Stimulated activated naive CD8-positive, alpha-beta T cell treated with anti-CD3 and anti-CD28 coated beads, Interleukin-15, amount 100 ng/mL, for 72 hours (primary cell): ENCODE data around the gene SWSAP1.
A peak's percentile ranks its signal among the peaks of the same experiment; 100 is the strongest.
"Not testable (repeated sequence)": the region's sequence is repeated elsewhere in the genome, so short reads cannot be mapped to it uniquely, and the experiment has no call there.

Source experiments
- ATAC-seq: fragments of 150-1000 bp; cut with Tn5 transposase; 2 replicates; pipeline ENCODE4 v1.10.0; 2021; ENCODE audit warnings: mild to moderate bottlenecking, moderate library complexity
- DNase-seq, 2 donors: peaks; one replicate each; pipeline ENCODE4 v3.0.0; 2021 to 2022
- H3K27ac Mint-ChIP-seq, 2 donors: one replicate each; pipeline ENCODE4 v1.8.0; 2022; ENCODE audit warnings: mild to moderate bottlenecking in 2 of 2, mixed read lengths in 2 of 2, moderate library complexity in 2 of 2
- H3K27me3 Mint-ChIP-seq: one replicate; pipeline ENCODE4 v1.8.0; 2022; ENCODE audit warnings: mixed read lengths
- H3K4me1 Mint-ChIP-seq: one replicate; pipeline ENCODE4 v1.8.0; 2022; ENCODE audit warnings: mild to moderate bottlenecking, mixed read lengths
- H3K4me3 Mint-ChIP-seq, 2 donors: one replicate each; pipeline ENCODE4 v1.8.0; 2022; ENCODE audit warnings: mild to moderate bottlenecking in 2 of 2, mixed read lengths in 2 of 2, moderate library complexity in 1 of 2
- H3K9me3 Mint-ChIP-seq, 2 donors: one replicate each; pipeline ENCODE4 v1.8.0; 2022; ENCODE audit warnings: mixed read lengths in 2 of 2

The SWSAP1 gene

GRCh38 chr19:11364296-11364904, 10.1 kb upstream of the SWSAP1 start:
- no peak for DNase-seq
- ATAC-seq: peak; percentile 43
- H3K9me3 Mint-ChIP-seq: no peaks in the 10 kb centered on the region
- H3K27me3 Mint-ChIP-seq: no peaks in the 10 kb centered on the region
- H3K4me3 Mint-ChIP-seq: no peak overlapping the region
- H3K4me1 Mint-ChIP-seq: no peaks in the 10 kb centered on the region
- H3K27ac Mint-ChIP-seq: no peak overlapping the region

GRCh38 chr19:11364935-11365334, 9.5 kb upstream of the SWSAP1 start:
- DNase-seq (no peak), ATAC-seq (no peak)
- Mint-ChIP-seq H3K27ac (no peak overlapping the region), H3K9me3 (no peaks in the 10 kb centered on the region), H3K4me3 (no peak overlapping the region), H3K4me1 (no peaks in the 10 kb centered on the region), H3K27me3 (no peaks in the 10 kb centered on the region)

- Mint-ChIP-seq H3K9me3 (no peaks in the 10 kb centered on the region), H3K4me1 (no peaks in the 10 kb centered on the region), H3K27me3 (no peaks in the 10 kb centered on the region), H3K27ac (no peak overlapping the region), H3K4me3 (no peak overlapping the region)
- ATAC-seq (no peak), DNase-seq (no peak)
Observed at GRCh38 chr19:11365557-11366117, 8.8 kb upstream of the SWSAP1 start.

GRCh38 chr19:11367528-11367927, 6.9 kb upstream of the SWSAP1 start:
- no peak for ATAC-seq
- DNase-seq: no peak
- no peaks in the 10 kb centered on the region for H3K4me1 Mint-ChIP-seq
- no peak overlapping the region for H3K4me3 Mint-ChIP-seq
- H3K27ac Mint-ChIP-seq: no peak overlapping the region
- H3K9me3 Mint-ChIP-seq: no peaks in the 10 kb centered on the region
- H3K27me3 Mint-ChIP-seq: no peaks in the 10 kb centered on the region

- Mint-ChIP-seq H3K9me3 (no peaks in the 10 kb centered on the region), H3K27ac (no peak overlapping the region), H3K27me3 (no peaks in the 10 kb centered on the region), H3K4me1 (peaks cover 3% of the 10 kb centered on the region), H3K4me3 (no peak overlapping the region)
- DNase-seq: no peak
- no peak for ATAC-seq
Observed at GRCh38 chr19:11370744-11371143, 3.7 kb upstream of the SWSAP1 start.

GRCh38 chr19:11373166-11373884, 1.1 kb upstream of the SWSAP1 start:
- Mint-ChIP-seq H3K9me3 (no peaks in the 10 kb centered on the region), H3K4me3 (no peak overlapping the region), H3K4me1 (peaks cover 23% of the 10 kb centered on the region), H3K27me3 (no peaks in the 10 kb centered on the region), H3K27ac (peak overlapping the region; percentile 22 to 68)
- DNase-seq (no peak), ATAC-seq (no peak)

- H3K4me3 Mint-ChIP-seq: no peak overlapping the region
- no peak overlapping the region for H3K27ac Mint-ChIP-seq
- H3K9me3 Mint-ChIP-seq: no peaks in the 10 kb centered on the region
- DNase-seq (no peak), ATAC-seq (no peak)
- no peaks in the 10 kb centered on the region for H3K27me3 Mint-ChIP-seq
- peaks cover 29% of the 10 kb centered on the region for H3K4me1 Mint-ChIP-seq
Observed at GRCh38 chr19:11373885-11374432, 507 bp upstream of the SWSAP1 start.

GRCh38 chr19:11375143-11375948, 880 bp downstream of the SWSAP1 start:
- peaks cover 38% of the 10 kb centered on the region for H3K4me1 Mint-ChIP-seq
- H3K4me3 Mint-ChIP-seq: no peak overlapping the region
- ATAC-seq: peak; percentile 70
- no peaks in the 10 kb centered on the region for H3K9me3 Mint-ChIP-seq
- peak; percentile 70 to 85 for DNase-seq
- no peak overlapping the region for H3K27ac Mint-ChIP-seq
- H3K27me3 Mint-ChIP-seq: no peaks in the 10 kb centered on the region

- Mint-ChIP-seq H3K27ac (peak overlapping the region; percentile 89 to 93), H3K9me3 (no peaks in the 10 kb centered on the region), H3K27me3 (no peaks in the 10 kb centered on the region), H3K4me1 (peaks cover 48% of the 10 kb centered on the region), H3K4me3 (peak overlapping the region; percentile 77 to 89)
- ATAC-seq (no peak), DNase-seq (peak in 1 of 2 donors; percentile 43)
Observed at GRCh38 chr19:11377237-11377636, 2.8 kb downstream of the SWSAP1 start.

GRCh38 chr19:11377756-11378155, 3.3 kb downstream of the SWSAP1 start:
- Mint-ChIP-seq H3K27ac (no peak overlapping the region), H3K9me3 (no peaks in the 10 kb centered on the region), H3K4me3 (peak overlapping the region; percentile 9), H3K4me1 (peaks cover 53% of the 10 kb centered on the region), H3K27me3 (peaks cover 5% of the 10 kb centered on the region)
- DNase-seq: no peak
- no peak for ATAC-seq

- Mint-ChIP-seq H3K27ac (peak overlapping the region in 1 of 2 donors; percentile 19), H3K27me3 (peaks cover 13% of the 10 kb centered on the region)
Observed at GRCh38 chr19:11378319-11379189, 4.1 kb downstream of the SWSAP1 start.

GRCh38 chr19:11379269-11379845, 4.9 kb downstream of the SWSAP1 start:
- H3K4me3 Mint-ChIP-seq, H3K27ac Mint-ChIP-seq, H3K9me3 Mint-ChIP-seq, ATAC-seq, DNase-seq: not testable (repeated sequence)
- peaks cover 21% of the 10 kb centered on the region for H3K27me3 Mint-ChIP-seq
- peaks cover 65% of the 10 kb centered on the region for H3K4me1 Mint-ChIP-seq

More at GRCh38 chr19:11378319-11379189, 4.1 kb downstream of the SWSAP1 start:
- DNase-seq: peak in 1 of 2 donors; percentile 39
- Mint-ChIP-seq H3K9me3 (no peaks in the 10 kb centered on the region), H3K4me1 (peaks cover 61% of the 10 kb centered on the region), H3K4me3 (no peak overlapping the region)
- ATAC-seq: no peak

- Mint-ChIP-seq H3K27me3 (peaks cover 26% of the 10 kb centered on the region), H3K9me3 (no peaks in the 10 kb centered on the region), H3K27ac (peak overlapping the region; percentile 97 to 99), H3K4me3 (peak overlapping the region; percentile 81 to 87), H3K4me1 (peaks cover 65% of the 10 kb centered on the region)
- ATAC-seq (no peak), DNase-seq (no peak)
Observed at GRCh38 chr19:11379857-11380350, 5.4 kb downstream of the SWSAP1 start.
